Endometrium (tissue), 2 donors: ENCODE data around the gene NPAS3.

Source experiments
- FAIRE-seq: peaks from 2 replicates; lab custom pipeline; 2012; peaks lifted over from hg19 to GRCh38; lab: Jason Lieb, UNC
- donor health status: control.
- donor health status: control.

The NPAS3 gene

DNA sequence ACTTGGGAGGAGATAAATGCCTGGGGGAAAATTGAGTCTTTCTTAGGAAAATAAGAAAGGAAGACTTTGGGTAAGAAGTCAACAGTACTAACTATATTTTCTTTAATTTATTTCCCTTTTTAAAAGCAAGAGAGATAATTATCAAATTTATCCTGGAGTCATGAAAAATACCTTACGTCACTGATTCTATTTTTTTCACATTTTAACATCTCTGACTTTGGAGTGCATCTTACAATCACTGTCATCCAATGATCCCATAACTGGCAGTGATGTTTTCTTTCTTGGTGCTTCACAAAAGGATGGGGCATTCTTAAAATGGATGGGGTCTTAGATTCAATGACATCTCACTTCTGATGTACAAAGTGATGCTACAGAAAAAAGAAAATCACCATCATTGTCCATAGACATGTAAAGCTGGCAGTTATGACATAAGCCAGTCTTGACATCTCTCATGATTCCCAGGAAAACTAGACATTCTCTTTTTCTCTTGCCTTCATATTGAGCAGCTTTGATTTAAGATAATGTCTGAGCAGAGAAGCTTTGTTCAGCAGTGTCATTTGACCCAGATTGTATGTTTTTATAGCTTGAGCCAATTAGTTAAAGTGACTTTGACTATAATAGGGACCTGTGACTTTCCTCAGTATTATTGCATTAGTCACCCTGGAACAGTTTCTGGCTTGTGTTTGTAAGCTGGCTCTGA, 776.0 kb downstream of the NPAS3 start:
- no peak for FAIRE-seq

DNA sequence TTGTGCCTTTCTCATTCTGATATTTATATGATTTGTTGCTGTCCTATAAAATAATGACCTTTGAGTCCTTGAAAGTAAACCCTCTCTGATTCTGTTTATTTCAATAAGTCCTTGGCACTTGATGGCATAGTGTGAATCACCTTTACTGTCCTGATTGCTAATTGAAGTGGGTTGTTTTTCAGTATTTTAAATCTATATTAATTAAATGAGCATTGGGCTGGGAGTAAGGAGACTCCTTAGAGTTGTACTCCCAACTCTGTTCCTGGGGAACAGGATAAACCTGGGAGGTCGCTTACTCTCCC, 776.5 kb downstream of the NPAS3 start:
- FAIRE-seq, result no peak

DNA sequence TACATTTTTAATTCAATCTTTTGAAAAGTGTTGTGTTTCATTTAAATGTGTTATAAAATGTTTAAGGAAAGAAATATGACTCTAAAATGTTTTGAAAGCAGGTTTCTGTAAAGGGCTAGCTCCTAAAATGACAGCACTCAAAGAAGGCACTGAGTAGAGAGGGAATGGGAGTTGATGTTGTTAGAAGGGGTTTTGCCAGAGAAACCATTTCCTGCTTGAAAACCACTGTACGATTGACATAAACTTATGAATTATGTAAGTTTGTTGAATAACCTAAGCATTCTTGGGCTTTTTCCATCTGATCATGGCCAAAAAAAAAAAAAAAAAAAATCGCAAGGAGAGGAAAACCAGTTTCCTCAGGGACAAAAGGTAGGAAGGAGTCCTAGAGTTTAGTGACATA, 778.2 kb downstream of the NPAS3 start:
- FAIRE-seq, result no peak

- no peak for FAIRE-seq
These were observed 779.2 kb downstream of the NPAS3 start for GRCh38 chr14:33717866-33718265.

DNA sequence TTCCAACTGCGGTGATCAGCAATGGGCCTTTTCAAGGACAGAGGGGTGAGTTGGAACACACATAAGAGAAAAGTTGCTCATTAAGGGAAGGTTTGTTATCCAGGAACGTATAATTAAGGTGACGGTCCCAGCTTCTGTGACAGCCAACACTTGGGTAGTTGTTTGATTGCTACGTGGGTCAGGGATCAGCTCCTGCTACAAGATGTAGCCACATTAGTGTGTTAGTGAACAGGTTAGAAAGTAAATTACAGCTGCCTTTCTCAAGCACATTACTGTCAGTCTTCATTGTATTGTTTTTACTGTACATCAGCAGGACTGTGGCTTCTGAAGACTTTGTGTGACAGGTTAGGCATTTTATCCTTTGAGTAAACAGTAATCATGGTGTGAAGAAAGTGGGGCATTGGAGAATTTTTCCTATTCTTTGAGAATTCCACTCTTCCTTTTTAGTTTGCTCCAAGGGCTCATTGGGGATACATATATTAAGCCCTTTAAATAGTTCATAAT, 781.7 kb downstream of the NPAS3 start:
- no peak for FAIRE-seq

GRCh38 chr14:33726685-33727084, 788.0 kb downstream of the NPAS3 start:
- FAIRE-seq, result no peak

DNA sequence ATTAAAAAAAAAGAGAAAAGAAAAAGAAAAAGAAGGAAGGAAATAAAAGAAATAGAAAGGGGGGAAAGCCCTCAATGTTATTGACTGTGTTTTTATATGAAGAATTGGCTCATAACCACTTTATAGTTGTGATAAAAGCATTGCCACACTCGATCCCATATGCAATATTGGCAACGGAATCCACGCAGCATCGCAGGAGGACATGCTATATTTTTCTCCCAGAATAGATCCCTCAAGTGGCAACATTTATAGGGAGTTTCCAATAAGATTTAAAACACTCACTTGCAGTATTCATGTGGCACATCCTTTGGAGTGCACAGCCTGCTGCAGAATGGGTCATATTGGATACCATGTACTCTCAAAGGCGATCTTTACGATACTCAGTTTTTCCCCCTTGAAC, 788.9 kb downstream of the NPAS3 start:
- FAIRE-seq, result no peak

DNA sequence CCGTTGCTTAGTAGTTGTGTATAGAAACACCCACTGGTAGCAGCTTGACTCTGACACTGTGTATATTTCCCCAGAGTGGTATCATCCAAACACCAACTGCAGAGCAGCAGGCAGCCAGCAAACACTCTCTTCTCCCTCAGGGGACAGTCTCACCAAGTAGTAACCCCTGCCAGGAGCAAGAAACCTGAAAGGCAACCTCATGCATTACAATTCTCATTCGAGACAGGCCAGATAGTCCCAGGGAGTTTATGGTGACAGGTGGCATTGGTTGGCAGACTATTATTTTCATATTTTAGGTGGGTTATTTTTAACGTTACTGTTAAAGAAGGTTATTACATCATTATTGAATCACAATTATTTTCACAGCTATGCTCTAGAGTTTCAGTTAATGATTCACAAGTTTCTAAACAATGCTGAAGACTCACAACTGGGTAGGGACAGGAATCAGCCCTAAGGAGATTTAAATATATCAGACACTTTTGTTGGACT, 789.4 kb downstream of the NPAS3 start:
- no peak for FAIRE-seq

DNA sequence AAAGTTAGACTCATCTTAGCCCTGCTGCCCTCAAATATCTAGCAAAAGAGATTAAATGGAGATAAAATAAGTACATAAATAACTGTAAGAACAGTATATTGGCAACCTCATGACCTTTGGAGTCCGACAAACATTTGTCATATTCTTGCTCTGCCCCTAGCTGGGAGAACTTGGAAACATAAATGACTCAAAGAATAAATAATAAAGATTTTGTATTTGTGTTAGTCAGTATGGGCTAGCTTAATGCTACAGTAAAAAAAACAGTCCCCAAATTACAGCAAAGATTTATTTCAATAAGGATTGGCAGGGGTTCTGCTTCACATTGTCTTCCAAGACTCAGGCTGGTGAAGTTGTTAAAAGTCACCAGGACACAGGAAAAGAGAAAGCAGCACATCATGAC, 791.5 kb downstream of the NPAS3 start:
- FAIRE-seq, result no peak

DNA sequence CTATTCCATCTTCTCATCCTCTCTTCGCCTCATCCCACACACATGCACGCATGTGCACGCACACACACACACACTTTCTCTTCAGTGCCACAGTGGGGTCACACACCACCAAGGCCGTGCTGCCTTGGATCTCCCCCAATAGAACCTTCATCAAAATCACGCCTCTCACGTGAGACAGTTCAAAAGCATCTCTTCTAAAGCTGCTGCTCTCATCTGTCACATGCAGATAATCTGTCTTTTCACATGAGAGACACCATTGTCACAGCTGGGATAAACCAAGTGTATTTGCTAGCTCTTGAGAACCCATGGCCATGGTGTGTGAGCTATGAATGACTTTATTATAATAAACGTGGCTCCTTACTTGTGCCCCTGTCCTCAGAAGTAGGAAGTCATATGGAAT, 793.5 kb downstream of the NPAS3 start:
- no peak for FAIRE-seq

- FAIRE-seq, result no peak
These were observed 794.6 kb downstream of the NPAS3 start for GRCh38 chr14:33733310-33733709.

GRCh38 chr14:33733721-33734120, 795.0 kb downstream of the NPAS3 start:
- FAIRE-seq, result no peak

DNA sequence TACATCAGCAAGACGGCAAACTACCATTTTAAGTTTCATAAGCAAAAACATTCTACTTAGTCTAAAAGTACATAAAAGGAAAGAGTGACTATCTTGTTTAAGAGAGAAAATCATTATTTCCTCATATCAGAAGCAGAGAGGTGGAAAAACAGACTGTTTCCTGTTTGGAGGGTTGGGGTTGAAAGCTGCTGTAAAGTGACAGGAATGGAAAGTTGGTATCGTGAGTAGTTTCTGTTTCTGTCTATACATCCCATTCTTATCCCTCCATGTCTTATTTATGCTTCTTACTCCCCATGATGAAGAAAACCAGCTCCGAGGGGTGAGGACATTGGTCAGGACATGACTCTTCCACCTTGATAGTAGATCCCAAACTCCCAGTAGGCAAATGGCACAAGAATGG, 795.7 kb downstream of the NPAS3 start:
- no peak for FAIRE-seq

- FAIRE-seq, result no peak
These were observed 797.7 kb downstream of the NPAS3 start for GRCh38 chr14:33736299-33736825.

GRCh38 chr14:33736979-33737378, 798.3 kb downstream of the NPAS3 start:
- no peak for FAIRE-seq

GRCh38 chr14:33737446-33737845, 798.8 kb downstream of the NPAS3 start:
- no peak for FAIRE-seq

DNA sequence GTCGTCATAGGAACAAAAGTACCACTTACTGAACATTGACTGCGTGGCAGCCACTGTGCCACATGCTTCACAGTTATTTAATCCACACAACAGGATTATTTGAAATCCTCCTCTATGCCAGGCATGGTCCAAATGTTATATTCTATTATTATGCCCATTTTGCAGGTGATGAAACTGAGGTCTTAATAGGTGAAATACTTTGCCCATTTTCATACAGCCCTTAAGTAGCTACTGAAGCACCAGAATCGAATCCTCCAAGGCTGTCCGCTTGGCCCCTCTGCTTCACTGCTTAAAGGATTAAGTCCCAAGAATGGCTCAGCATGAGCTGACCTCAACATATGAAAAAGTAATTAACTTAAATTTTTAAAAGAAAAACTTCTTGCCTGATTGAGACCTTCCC, 799.4 kb downstream of the NPAS3 start:
- FAIRE-seq, result no peak

DNA sequence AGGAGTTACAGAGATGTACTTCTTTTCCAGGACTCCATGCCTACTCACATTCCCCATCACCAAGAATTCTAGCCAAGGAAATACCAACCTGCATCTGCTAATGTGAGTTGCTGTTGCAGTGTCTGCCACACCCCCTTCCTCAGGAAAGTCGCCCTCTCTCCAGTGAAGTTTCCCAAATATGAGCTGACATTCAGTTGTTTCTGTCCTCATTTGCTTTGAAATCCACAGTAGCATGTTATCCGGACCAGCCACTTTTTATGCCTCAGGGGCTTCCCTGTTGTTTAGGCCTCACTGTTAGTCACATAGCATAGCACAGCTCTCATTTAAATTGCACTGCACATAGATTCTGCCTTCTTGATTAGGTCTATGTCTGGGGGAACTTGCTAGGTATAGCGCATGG, 799.8 kb downstream of the NPAS3 start:
- no peak for FAIRE-seq

- no peak for FAIRE-seq
These were observed 801.9 kb downstream of the NPAS3 start for GRCh38 chr14:33740531-33740930.

DNA sequence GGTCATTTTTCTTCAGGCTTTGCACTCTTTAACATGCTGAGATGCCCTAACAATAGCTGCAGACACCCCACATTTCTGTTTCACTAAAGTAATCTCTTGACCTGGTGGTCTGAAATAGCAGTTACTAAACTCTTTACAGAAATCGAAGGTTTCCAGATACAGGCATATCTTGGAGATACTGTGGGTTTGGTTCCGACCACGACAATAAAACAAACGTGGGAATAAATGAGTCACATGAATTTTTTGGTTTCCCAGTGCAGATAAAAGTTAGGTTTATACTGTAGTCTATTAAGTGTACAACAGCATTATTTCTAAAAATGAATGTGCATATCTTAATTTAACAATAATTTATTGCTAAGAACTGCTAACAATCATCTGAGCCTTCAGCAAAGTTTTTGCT, 803.5 kb downstream of the NPAS3 start:
- no peak for FAIRE-seq

DNA sequence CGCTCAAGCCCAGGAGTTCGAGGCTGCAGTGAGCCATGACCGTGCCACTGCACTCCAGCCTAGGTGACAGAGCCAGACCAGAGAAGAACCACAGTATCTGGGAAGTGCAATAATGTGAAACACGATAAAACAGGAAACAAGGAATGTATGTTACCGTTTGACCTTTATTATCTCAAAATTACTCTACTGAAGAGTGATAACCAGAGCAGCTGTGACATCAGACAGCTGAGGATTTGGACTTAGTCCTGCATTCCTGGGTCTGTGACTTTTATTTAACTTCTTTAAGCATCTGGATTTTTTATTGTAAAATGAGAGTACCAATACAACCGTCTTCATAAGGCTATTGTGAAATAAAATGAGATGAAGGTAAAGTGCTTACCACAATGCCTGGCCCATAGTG, 806.5 kb downstream of the NPAS3 start:
- FAIRE-seq, result no peak

DNA sequence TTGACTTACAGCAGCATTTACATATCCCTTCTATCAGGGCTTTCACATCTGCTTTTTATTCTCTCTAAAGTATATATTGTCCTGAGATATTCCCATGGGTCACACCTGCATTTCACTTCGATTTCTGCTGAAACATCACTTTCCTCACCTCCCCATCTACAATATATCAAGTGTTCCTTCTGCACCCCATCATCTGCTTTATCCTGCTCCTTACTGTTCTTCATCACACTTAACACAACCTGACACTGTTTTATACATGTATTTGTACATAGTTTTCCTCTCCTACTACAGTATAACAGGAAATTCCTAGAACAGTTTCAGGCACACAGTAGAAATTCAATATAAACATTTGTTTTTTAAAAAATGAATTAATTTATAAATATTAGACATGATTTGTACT, 809.1 kb downstream of the NPAS3 start:
- no peak for FAIRE-seq

- no peak for FAIRE-seq
These were observed 815.6 kb downstream of the NPAS3 start for GRCh38 chr14:33754261-33754660.

- no peak for FAIRE-seq
These were observed 816.7 kb downstream of the NPAS3 start for GRCh38 chr14:33755358-33755757.
